Activated CD4-positive, alpha-beta T cell treated with anti-CD3 and anti-CD28 coated beads for 36 hours (primary cell): ENCODE measurements around the gene ZNF654. TPM values are rescaled to one million over a fixed set of nuclear protein-coding genes. Genes with fewer than 3 reads are reported as not detected.
"Not testable (repeated sequence)": the region's sequence is repeated elsewhere in the genome, so short reads cannot be mapped to it uniquely, and the experiment has no call there.

Experiments used
- ATAC-seq: fragments of 200-7000 bp; cut with Tn5 transposase; one replicate; pipeline ENCODE4 v1.10.0; 2021; ENCODE audit warnings: mild to moderate bottlenecking, moderate library complexity
- CTCF ChIA-PET: fragments of 350-600 bp; sonication (Branson Sonifier 250); formaldehyde crosslinking; loops from one replicate; lab custom pipeline; 2021; ENCODE audit warnings: antibody characterized with exemption; lab: Charles Lee
- POLR2A ChIA-PET: fragments of 350-600 bp; sonication (Branson Sonifier 250); formaldehyde crosslinking; loops from one replicate; lab custom pipeline; 2021; ENCODE audit warnings: antibody characterized with exemption, inconsistent platforms; lab: Charles Lee
- DNase-seq: peaks from one replicate; pipeline ENCODE4 v3.0.0-alpha.2; 2020
- H3K27ac Mint-ChIP-seq: one replicate; pipeline ENCODE4 v1.8.0; 2021; ENCODE audit warnings: mixed read lengths
- H3K27me3 Mint-ChIP-seq: one replicate; pipeline ENCODE4 v1.8.0; 2021; ENCODE audit warnings: mixed read lengths
- H3K36me3 Mint-ChIP-seq: one replicate; pipeline ENCODE4 v1.8.0; 2021; ENCODE audit warnings: low read depth, mixed read lengths
- H3K4me1 Mint-ChIP-seq: one replicate; pipeline ENCODE4 v1.8.0; 2021; ENCODE audit warnings: mixed read lengths
- H3K4me3 Mint-ChIP-seq: one replicate; pipeline ENCODE4 v1.8.0; 2021; ENCODE audit warnings: mild to moderate bottlenecking, moderate library complexity, mixed read lengths
- H3K9me3 Mint-ChIP-seq: one replicate; pipeline ENCODE4 v1.8.0; 2021; ENCODE audit warnings: low read depth, mixed read lengths
- intact Hi-C, 2 experiments: fragments of 100-400 bp; cut with DNase I in 1 of 2; cut with micrococcal nuclease in 1 of 2; formaldehyde crosslinking; loops; one replicate each; pipeline versions ENCODE4 v1.14.2 to v1.15.1; 2022 to 2024; cut with DNase I, micrococcal nuclease
- total RNA-seq, 2 experiments: library from RNA; stranded (reverse); gene quantifications; one replicate each; pipeline ENCODE4 v1.2.3, GENCODE V29; 2021

The ZNF654 gene
- total RNA-seq, 2 experiments from 2014 or later: 21.3 to 28.9 TPM

DNA sequence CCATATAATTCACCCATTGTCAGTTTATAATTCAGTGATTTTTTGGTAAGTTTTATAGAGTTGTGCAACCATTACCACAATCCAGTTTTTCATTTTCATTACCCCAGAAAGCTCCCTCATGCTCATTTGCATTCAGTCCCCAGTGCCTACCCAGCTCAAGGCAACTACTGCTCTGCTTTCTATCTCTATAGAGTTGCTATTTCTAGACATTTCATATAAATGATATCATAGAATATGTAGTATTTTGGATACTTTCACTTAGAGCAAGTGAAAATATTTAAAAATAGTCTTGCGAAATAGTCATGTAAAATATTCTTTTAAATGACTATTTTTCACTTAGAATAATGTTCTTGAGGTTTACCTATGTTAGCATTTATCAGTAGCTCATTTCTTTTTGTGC is 42.1 kb downstream of the ZNF654 start:
- Mint-ChIP-seq H3K27ac (no peak overlapping the region), H3K27me3 (no peaks in the 10 kb centered on the region), H3K9me3 (peaks cover 6% of the 10 kb centered on the region), H3K4me1 (peaks cover 15% of the 10 kb centered on the region), H3K4me3 (no peak overlapping the region), H3K36me3 (peaks cover 45% of the 10 kb centered on the region)
- ChIA-PET CTCF (interaction anchor here (0.9 to 1.7 kb wide), 5 partner anchors 11 to 25 kb away, joined by 3 to 5 read pairs (median 3); no protein-coding TSS in a partner anchor), POLR2A (no interaction called here)
- no peak for DNase-seq
- ATAC-seq: no peak
- intact Hi-C loops: no loop called here

DNA sequence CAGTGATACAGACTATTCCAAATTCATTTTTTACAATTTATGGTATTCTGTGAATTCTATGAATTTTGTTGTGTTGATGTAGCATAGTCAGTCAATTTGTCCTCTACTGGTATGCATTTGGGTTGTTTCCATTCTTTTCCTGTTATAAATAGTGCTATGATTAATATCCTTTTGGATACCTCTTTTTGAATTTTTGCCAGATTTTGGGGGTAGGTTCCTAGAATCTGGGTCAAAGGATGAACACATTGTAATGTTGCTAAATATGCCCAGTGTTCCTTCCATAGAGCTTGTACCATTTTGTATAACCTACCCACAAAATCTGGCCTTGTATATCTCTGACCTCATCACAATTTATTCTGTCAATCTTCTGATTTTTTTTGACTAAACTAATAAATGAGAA is 46.3 kb downstream of the ZNF654 start:
- no peak for DNase-seq
- peaks cover 4% of the 10 kb centered on the region for H3K9me3 Mint-ChIP-seq
- ChIA-PET CTCF (interaction anchor here (1.0 kb wide), 1 partner anchor 10 kb away, joined by 3 read pairs; no protein-coding TSS in a partner anchor), POLR2A (no interaction called here)
- peaks cover 16% of the 10 kb centered on the region for H3K36me3 Mint-ChIP-seq
- no peak for ATAC-seq
- no peak overlapping the region for H3K4me3 Mint-ChIP-seq
- H3K27ac Mint-ChIP-seq: no peak overlapping the region
- peaks cover 27% of the 10 kb centered on the region for H3K4me1 Mint-ChIP-seq
- H3K27me3 Mint-ChIP-seq: no peaks in the 10 kb centered on the region
- intact Hi-C loops: no loop called here

DNA sequence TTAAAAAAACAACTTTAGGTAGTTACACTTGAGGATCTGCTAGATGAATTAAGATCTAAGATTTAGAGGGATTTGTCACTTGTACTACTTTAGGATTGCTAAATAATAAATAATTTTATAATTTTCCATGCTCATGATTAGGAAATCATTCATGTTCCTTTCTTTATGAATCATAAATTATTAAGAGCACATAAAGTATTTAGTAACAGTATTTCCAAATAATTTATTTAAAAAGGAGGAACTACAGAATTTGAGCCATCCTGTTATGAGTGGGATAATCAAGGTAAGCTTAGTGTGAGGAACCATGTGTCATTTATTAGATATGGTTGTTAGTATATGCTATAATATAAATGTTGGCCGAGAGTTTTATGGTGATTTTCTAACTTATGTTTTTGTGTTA is 53.2 kb downstream of the ZNF654 start:
- Mint-ChIP-seq H3K27ac (no peak overlapping the region), H3K9me3 (no peaks in the 10 kb centered on the region), H3K27me3 (no peaks in the 10 kb centered on the region), H3K4me1 (peaks cover 29% of the 10 kb centered on the region), H3K4me3 (no peak overlapping the region), H3K36me3 (peaks cover 12% of the 10 kb centered on the region)
- ChIA-PET CTCF (interaction anchor here (0.9 to 3.2 kb wide), 16 partner anchors 11 to 567 kb away, joined by 3 to 25 read pairs (median 5); partner anchors contain the start of gene C3orf38), POLR2A (no interaction called here)
- DNase-seq: no peak
- intact Hi-C loops: loop anchor here (2.0 to 5.0 kb wide), 4 partner anchors 55 to 761 kb away; partner anchors contain the start of genes CGGBP1 (in 1 of the 2) and ZNF654 (in 1 of the 2)
- ATAC-seq: no peak

DNA sequence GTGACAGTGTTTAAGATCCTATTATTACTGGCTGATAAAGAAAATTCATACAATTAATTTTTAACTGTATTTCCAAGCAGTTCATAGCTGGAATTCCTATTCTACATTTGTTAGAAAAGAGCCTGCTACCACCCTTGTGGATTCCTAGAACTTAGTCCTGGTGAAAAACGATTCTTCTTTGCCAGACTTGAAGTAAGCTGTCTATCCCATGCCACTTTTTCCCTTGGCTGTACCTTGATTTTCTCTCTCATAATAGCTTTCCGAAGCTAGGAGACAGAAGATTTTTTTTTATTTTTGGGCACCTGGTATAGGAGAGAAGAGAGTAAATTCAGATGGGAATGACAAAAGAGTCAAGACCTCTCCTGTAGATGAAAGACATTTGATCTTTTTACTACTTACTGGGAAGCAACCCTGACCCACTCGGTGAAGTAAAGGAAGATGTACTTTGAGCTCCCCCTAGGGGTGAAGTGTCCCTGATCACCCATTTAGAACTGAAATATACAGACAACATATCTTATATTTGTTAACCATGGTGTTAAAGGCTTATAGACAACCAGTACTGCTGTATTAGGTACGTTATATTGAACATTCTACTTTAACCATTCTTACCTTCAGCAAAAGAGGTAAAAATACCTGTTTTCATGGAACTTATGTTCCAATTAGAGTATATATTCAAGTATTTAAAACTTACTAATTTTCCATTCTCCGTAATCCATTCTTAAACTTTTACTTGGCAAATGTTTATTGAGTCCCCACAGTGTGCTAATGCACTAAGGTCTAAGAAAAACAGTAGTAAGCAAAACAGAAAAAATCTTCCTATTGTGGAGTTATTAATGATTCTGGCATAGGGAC is 54.5 kb downstream of the ZNF654 start:
- H3K36me3 Mint-ChIP-seq: peaks cover 23% of the 10 kb centered on the region

DNA sequence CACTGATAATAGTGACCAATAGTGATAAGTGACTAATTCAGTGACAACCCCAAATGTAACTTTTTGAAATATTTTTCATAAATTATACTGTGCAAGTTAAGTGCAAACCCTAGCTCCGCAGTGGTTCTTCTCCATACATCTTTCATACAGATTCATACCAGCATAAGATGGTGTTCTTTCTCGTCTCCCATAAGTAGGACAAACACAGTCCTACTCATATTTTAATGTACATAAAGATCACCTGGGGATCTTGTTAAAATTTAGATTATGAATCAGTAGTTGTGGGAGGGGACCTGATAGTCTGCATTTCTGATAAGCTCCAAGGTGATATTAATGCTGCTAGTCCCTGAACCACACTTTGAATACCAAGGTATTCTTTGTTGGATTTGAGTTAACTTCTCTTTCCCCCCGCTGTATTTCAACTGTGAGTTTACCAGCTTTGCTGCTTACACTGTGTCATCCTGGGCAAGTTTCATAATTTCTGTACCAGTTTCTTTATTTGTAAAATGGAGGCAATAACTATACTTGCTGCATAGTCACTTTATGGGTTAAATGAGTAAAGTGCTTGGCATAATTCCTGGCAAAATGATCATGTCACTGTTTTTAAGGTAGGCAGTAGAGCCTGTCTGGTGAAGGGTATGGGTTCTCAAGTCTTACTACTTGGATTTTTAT is 56.0 kb downstream of the ZNF654 start:
- ChIA-PET POLR2A (no interaction called here), CTCF (interaction anchor here (0.9 to 2.0 kb wide), 8 partner anchors 9 to 817 kb away, joined by 3 to 8 read pairs (median 4); no protein-coding TSS in a partner anchor)
- no peak overlapping the region for H3K27ac Mint-ChIP-seq
- no peaks in the 10 kb centered on the region for H3K9me3 Mint-ChIP-seq
- H3K36me3 Mint-ChIP-seq: peaks cover 23% of the 10 kb centered on the region
- DNase-seq (no peak), ATAC-seq (peak; percentile 91)
- peaks cover 22% of the 10 kb centered on the region for H3K4me1 Mint-ChIP-seq
- H3K27me3 Mint-ChIP-seq: no peaks in the 10 kb centered on the region
- H3K4me3 Mint-ChIP-seq: no peak overlapping the region
- intact Hi-C loops: loop anchor here (1.0 to 5.0 kb wide), 5 partner anchors 36 to 113 kb away; partner anchors contain the start of genes CGGBP1 (in 2 of the 2) and ZNF654 (in 2 of the 2)

More for the DNA sequence above, 54.5 kb downstream of the ZNF654 start:
- peak; percentile 64 for DNase-seq
- ATAC-seq: peak; percentile 64
- intact Hi-C loops: loop anchor here (1.0 to 5.0 kb wide), 7 partner anchors 37 to 763 kb away; partner anchors contain the start of genes CGGBP1 (in 1 of the 2) and ZNF654 (in 1 of the 2)
- H3K27ac Mint-ChIP-seq: no peak overlapping the region
- peaks cover 27% of the 10 kb centered on the region for H3K4me1 Mint-ChIP-seq
- H3K9me3 Mint-ChIP-seq: no peaks in the 10 kb centered on the region
- H3K27me3 Mint-ChIP-seq: no peaks in the 10 kb centered on the region
- POLR2A ChIA-PET: no interaction called here
- no peak overlapping the region for H3K4me3 Mint-ChIP-seq
- CTCF ChIA-PET: interaction anchor here (0.7 to 3.2 kb wide), 34 partner anchors 9 to 762 kb away, joined by 3 to 25 read pairs (median 4); partner anchors contain the start of gene C3orf38

DNA sequence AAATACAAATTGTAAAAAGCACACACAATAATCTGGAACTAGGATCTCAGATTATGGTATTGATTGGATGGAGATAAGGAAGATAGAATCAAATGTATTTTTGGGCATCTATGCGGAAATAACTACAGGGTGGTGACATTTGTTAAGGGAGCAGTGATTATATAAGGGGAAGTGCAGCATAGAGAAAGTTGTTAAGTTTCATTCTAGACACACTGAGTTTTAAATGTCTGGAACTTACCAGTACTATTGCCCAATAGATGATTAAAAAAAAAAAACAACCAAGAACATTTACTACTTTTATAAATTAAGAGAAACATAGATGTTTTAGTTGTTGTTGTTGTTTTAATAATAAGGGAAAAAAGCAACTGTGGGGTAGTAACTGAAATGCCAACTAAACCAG is 58.6 kb downstream of the ZNF654 start:
- no peak overlapping the region for H3K27ac Mint-ChIP-seq
- DNase-seq (no peak), ATAC-seq (no peak)
- peaks cover 26% of the 10 kb centered on the region for H3K4me1 Mint-ChIP-seq
- no peak overlapping the region for H3K4me3 Mint-ChIP-seq
- no peaks in the 10 kb centered on the region for H3K9me3 Mint-ChIP-seq
- H3K27me3 Mint-ChIP-seq: no peaks in the 10 kb centered on the region
- intact Hi-C loops: no loop called here
- ChIA-PET CTCF (no interaction called here), POLR2A (no interaction called here)
- H3K36me3 Mint-ChIP-seq: peaks cover 23% of the 10 kb centered on the region

DNA sequence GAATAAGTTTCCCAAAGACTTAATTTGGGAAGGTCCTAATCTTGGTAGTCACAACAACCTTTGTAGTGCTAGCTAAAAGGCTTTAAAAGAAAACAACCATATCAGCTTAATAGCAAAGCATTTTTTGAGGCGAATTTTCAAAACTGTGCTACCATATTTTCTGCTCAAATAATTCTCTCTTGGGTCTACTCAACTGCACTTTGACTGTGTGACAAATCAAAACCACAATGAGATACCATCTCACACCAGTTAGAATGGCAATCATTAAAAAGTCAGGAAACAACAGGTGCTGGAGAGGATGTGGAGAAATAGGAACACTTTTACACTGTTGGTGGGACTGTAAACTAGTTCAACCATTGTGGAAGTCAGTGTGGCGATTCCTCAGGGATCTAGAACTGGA is 59.5 kb downstream of the ZNF654 start:
- DNase-seq, CTCF ChIA-PET, POLR2A ChIA-PET, H3K4me3 Mint-ChIP-seq, intact Hi-C loops, H3K9me3 Mint-ChIP-seq, H3K27ac Mint-ChIP-seq, H3K27me3 Mint-ChIP-seq, ATAC-seq: not testable (repeated sequence)
- H3K36me3 Mint-ChIP-seq: peaks cover 23% of the 10 kb centered on the region
- H3K4me1 Mint-ChIP-seq: peaks cover 26% of the 10 kb centered on the region

DNA sequence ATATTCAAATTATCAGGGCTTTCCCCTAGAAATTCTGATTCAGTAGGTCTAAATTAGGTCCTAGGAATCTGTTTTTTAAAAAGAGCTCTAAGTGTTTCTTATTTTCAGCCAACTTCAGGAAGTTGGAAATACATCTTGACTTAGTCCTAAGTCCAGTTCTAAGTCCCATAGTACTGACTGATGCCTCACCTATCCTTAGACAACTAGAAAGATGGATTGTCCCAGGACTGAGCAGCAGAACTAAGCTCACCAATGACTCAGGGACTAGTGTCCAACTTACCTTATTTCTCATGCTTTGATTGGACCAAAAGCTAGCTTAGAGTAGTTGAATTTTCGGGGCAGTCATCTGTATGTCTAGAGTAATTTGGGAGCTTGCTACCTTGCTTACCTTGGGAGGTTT is 64.5 kb downstream of the ZNF654 start:
- H3K27ac Mint-ChIP-seq: no peak overlapping the region
- intact Hi-C loops: no loop called here
- H3K36me3 Mint-ChIP-seq: peaks cover 4% of the 10 kb centered on the region
- ATAC-seq (no peak), DNase-seq (no peak)
- ChIA-PET POLR2A (no interaction called here), CTCF (interaction anchor here (0.6 to 3.5 kb wide), 7 partner anchors 9 to 86 kb away, joined by 3 to 25 read pairs (median 3); no protein-coding TSS in a partner anchor)
- H3K9me3 Mint-ChIP-seq: no peaks in the 10 kb centered on the region
- no peaks in the 10 kb centered on the region for H3K27me3 Mint-ChIP-seq
- peaks cover 8% of the 10 kb centered on the region for H3K4me1 Mint-ChIP-seq
- no peak overlapping the region for H3K4me3 Mint-ChIP-seq

DNA sequence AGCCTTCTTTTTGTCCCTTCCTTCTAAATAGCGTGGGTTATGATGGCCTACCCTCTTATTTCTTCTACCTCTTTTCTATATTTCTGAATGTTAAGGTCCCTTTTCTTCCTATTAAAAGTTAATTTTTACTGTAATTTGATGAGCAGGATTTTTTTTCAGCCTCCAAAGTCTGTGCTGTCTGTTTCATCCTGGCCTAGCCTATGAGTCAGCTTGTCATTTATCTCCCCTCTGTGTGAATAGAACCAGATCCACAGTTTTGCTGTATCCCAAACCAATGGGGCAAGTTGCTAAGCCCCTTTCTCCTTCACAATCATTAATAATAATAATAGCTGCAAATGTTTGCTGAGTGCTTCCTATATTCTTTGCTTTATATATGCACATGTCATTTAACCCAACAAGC is 72.6 kb downstream of the ZNF654 start:
- Mint-ChIP-seq H3K4me1 (peaks cover 14% of the 10 kb centered on the region), H3K4me3 (no peak overlapping the region), H3K27ac (no peak overlapping the region), H3K27me3 (no peaks in the 10 kb centered on the region), H3K9me3 (no peaks in the 10 kb centered on the region), H3K36me3 (peaks cover 17% of the 10 kb centered on the region)
- ATAC-seq (no peak), DNase-seq (no peak)
- intact Hi-C loops: no loop called here
- ChIA-PET CTCF (interaction anchor here (0.9 to 2.6 kb wide), 3 partner anchors 9 to 19 kb away, joined by 3 to 7 read pairs (median 5); no protein-coding TSS in a partner anchor), POLR2A (interaction anchor here (0.6 kb wide), 1 partner anchor 16 kb away, joined by 3 read pairs; no protein-coding TSS in a partner anchor)

DNA sequence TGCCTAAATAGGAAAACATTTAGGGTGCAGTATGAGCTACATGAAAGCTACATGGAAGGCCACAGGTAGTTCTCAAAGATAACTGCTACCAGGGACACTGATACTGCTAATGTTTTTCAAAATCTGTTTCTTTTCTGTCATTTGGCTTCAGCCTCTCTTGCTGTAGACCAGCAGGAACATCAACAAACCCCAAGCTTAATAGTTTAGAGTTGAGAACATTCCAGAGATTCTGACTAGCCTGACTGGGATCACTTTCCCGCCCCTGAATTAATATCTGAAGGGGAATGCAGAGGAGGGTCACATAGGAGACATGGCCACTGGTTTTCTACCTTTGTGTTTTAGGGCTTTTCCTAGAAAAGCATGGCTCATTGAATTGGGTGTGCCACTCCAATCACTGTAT is 73.8 kb downstream of the ZNF654 start:
- intact Hi-C loops: no loop called here
- ATAC-seq (no peak), DNase-seq (no peak)
- Mint-ChIP-seq H3K9me3 (no peaks in the 10 kb centered on the region), H3K36me3 (peaks cover 16% of the 10 kb centered on the region), H3K27ac (no peak overlapping the region), H3K27me3 (no peaks in the 10 kb centered on the region), H3K4me1 (peaks cover 9% of the 10 kb centered on the region), H3K4me3 (no peak overlapping the region)
- ChIA-PET POLR2A (no interaction called here), CTCF (interaction anchor here (0.9 to 2.6 kb wide), 4 partner anchors 8 to 20 kb away, joined by 3 to 7 read pairs (median 4); no protein-coding TSS in a partner anchor)

DNA sequence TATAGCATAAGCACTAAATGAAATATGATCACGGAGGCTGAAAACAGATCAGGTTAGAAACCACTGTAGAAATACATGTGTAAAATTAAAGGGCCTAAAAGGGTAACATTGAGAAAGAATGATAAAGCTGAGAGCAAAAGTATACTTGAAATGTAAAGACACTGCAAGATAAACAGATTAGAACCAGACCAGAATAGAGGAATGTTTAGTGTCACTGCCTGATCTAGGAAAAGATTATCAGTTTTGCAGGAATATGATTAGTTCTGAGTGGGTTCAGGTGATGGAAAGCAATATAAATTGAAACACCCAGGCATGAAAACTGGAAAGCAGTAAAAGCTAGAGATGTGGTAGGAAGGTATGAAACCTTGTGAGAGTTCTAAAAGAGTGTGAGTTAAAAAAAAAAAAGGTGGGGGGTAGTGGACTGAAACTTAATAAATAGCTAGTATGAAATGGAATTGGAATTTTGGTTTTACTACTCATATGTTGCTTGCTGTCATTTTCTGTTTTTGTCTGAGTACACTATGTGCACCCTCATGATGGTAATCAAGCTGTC is 74.7 kb downstream of the ZNF654 start:
- POLR2A ChIA-PET: no interaction called here
- H3K36me3 Mint-ChIP-seq: peaks cover 16% of the 10 kb centered on the region

More for the DNA sequence above, 74.7 kb downstream of the ZNF654 start:
- intact Hi-C loops: no loop called here
- Mint-ChIP-seq H3K4me1 (peaks cover 9% of the 10 kb centered on the region), H3K4me3 (no peak overlapping the region), H3K27ac (peak overlapping the region; percentile 44), H3K9me3 (no peaks in the 10 kb centered on the region), H3K27me3 (no peaks in the 10 kb centered on the region)
- DNase-seq: no peak
- CTCF ChIA-PET: interaction anchor here (0.7 to 2.6 kb wide), 4 partner anchors 9 to 53 kb away, joined by 3 to 7 read pairs (median 4); no protein-coding TSS in a partner anchor
- peak; percentile 49 for ATAC-seq
